Mesothelial cell of epicardium (in vitro differentiated cells): ENCODE measurements around the gene HSD11B2. TPM values are rescaled to one million over a fixed set of nuclear protein-coding genes. Genes with fewer than 3 reads are reported as not detected.

Source experiments
- DNase-seq, 2 experiments: peaks; one replicate each; pipeline ENCODE4 v3.0.0; 2021; ENCODE audit warnings: low spot score in 2 of 2; ENCODE audit not compliant: unreplicated experiment in 2 of 2
- H3K27ac Mint-ChIP-seq: 2 replicates; pipeline ENCODE4 v1.8.0; 2021; ENCODE audit warnings: mixed read lengths
- H3K27me3 Mint-ChIP-seq: 2 replicates; pipeline ENCODE4 v1.8.0; 2021; ENCODE audit warnings: low read depth, mixed read lengths
- H3K36me3 Mint-ChIP-seq: 2 replicates; pipeline ENCODE4 v1.8.0; 2021; ENCODE audit warnings: mixed read lengths
- H3K4me1 Mint-ChIP-seq: 2 replicates; pipeline ENCODE4 v1.8.0; 2021; ENCODE audit warnings: mixed read lengths
- H3K4me3 Mint-ChIP-seq: 2 replicates; pipeline ENCODE4 v1.8.0; 2021; ENCODE audit warnings: mild to moderate bottlenecking, moderate library complexity, mixed read lengths
- H3K9me3 Mint-ChIP-seq: 2 replicates; pipeline ENCODE4 v1.8.0; 2021; ENCODE audit warnings: mixed read lengths
- CTCF ChIP-seq: fragments of 200-600 bp; sonication (generic); IDR thresholded peaks from one replicate; pipeline ENCODE4 v1.5.0; 2021; ENCODE audit warnings: antibody characterized with exemption; ENCODE audit not compliant: unreplicated experiment
- total RNA-seq: library from RNA; stranded (reverse); gene quantifications from 3 replicates; pipeline ENCODE4 v1.2.1, GENCODE V29; 2021

HSD11B2 gene
- total RNA-seq, 1 donor from 2014 or later: 3.7 TPM

DNA sequence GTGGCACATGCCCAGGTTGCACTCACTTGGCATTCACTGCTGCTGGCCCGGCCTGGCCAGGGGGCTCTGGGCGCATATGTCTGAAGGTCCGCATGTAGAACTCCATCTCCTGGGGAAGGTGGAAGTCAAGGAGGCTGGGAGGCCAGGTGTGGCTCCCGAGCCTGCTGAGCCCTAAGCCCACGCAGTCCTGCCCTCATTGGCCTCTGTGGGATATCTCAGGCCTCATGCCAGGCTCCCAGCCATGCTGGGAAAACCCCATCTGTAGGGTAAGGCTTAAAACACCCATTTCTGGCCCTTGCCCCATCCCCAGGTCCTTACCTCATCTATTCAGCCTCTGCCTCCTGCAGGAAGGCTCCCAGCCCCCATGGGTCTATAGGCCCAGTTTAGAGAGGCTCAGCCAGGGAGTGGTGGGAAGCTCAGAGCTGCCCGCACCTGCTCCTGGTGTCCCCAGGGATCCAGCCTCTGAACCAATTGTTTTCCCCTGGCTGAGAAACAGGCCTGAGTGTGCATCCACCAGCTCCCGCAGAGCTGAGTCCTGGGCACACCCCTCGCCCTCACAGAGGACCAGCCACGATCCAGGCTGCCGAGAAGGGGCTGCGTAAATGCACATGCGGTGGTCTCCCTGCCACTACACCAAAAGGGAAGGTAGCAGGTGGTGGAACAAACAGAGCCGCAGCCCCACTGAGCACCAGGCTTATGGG is 35.3 kb upstream of the HSD11B2 start:
- Mint-ChIP-seq H3K27me3 (peaks cover 54% of the 10 kb centered on the region), H3K36me3 (no peaks in the 10 kb centered on the region), H3K9me3 (no peaks in the 10 kb centered on the region), H3K4me1 (peaks cover 25% of the 10 kb centered on the region), H3K4me3 (no peak overlapping the region), H3K27ac (no peak overlapping the region)
- DNase-seq: no peak
- no peak for TF ChIP-seq CTCF

- Mint-ChIP-seq H3K4me3 (peak overlapping the region; percentile 22), H3K36me3 (no peaks in the 10 kb centered on the region), H3K9me3 (no peaks in the 10 kb centered on the region), H3K27ac (no peak overlapping the region), H3K27me3 (peaks cover 47% of the 10 kb centered on the region), H3K4me1 (peaks cover 25% of the 10 kb centered on the region)
- TF ChIP-seq CTCF: no peak
- DNase-seq: peak in 1 of 2 experiments; percentile 55
These were observed 34.5 kb upstream of the HSD11B2 start for GRCh38 chr16:67396159-67397035.

DNA sequence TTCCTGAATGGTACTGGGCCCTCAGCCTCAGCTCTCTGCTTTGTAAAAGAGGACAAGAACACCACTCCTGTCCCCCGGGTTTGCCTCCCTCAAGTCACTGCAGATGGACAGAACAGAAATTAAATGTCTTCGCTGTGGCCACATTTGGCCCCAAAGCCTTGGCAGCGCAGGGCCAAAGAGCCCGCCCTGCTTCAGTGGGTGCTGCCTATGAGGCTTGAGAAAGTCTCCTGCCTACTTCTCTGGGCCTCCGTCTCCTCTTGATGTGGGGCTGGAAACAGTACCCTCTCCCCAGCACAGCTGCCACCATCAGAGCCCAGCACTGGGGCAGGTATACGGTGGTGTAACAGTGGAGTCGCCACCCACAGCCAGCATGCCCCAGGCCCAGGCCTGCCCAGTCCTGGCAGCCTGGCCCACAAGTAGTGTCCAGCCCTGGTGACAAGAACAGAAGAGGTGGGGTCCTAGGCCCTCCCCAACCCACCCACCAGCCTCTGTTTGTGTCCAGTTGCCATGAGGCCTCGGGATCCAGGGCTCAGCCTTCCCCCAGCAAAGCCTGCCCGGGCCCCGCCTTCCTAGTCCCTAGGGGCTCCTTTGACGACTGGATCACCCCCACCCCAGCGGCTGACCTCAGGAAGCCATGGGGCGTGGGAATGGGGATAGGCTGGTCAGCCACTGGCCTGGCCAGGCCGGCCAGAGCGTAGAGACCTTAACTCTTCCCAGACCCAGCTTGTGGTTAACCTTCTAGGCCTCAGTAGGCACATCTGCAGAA is 33.7 kb upstream of the HSD11B2 start:
- Mint-ChIP-seq H3K4me3 (no peak overlapping the region), H3K36me3 (no peaks in the 10 kb centered on the region), H3K9me3 (no peaks in the 10 kb centered on the region), H3K27me3 (peaks cover 40% of the 10 kb centered on the region), H3K27ac (no peak overlapping the region), H3K4me1 (peaks cover 23% of the 10 kb centered on the region)
- TF ChIP-seq CTCF: no peak
- DNase-seq: no peak

GRCh38 chr16:67397812-67398545 is 32.9 kb upstream of the HSD11B2 start:
- no peak overlapping the region for H3K4me3 Mint-ChIP-seq
- DNase-seq: no peak
- H3K36me3 Mint-ChIP-seq: no peaks in the 10 kb centered on the region
- H3K9me3 Mint-ChIP-seq: no peaks in the 10 kb centered on the region
- H3K27ac Mint-ChIP-seq: no peak overlapping the region
- peaks cover 20% of the 10 kb centered on the region for H3K4me1 Mint-ChIP-seq
- no peak for TF ChIP-seq CTCF
- H3K27me3 Mint-ChIP-seq: peaks cover 32% of the 10 kb centered on the region
